HepG2 (cell line): ENCODE data around the gene RETREG2. TPM values are rescaled to one million over a fixed set of nuclear protein-coding genes. Genes with fewer than 3 reads are reported as not detected.

Source experiments
- BCL3 ChIP-seq: sonication (generic); formaldehyde crosslinking; IDR thresholded peaks from 2 replicates; pipeline ENCODE4 v1.5.1; 2020; ENCODE audit warnings: mild to moderate bottlenecking, missing genetic modification reagents, moderate library complexity
- CREB1 ChIP-seq, 2 experiments: fragments of 450-650 bp in 1 of 2; IDR thresholded peaks; 2 replicates each; pipeline ENCODE4 v1.6.1; 2016 to 2017; ENCODE audit warnings: control low read depth in 1 of 2, mild to moderate bottlenecking in 1 of 2, missing compliant biosample characterization in 1 of 2, missing genetic modification characterization in 1 of 2
- EED ChIP-seq: sonication (generic); formaldehyde crosslinking; IDR thresholded peaks from 2 replicates; pipeline ENCODE4 v1.5.0; 2020; ENCODE audit warnings: mild to moderate bottlenecking, missing genetic modification reagents
- IKZF4 ChIP-seq: sonication (generic); formaldehyde crosslinking; IDR thresholded peaks from 2 replicates; pipeline ENCODE4 v1.5.1; 2020; ENCODE audit warnings: borderline replicate concordance, mild to moderate bottlenecking, low read depth, missing genetic modification reagents; ENCODE audit errors: not compliant biosample characterization
- KDM4B ChIP-seq: sonication (generic); formaldehyde crosslinking; IDR thresholded peaks from 2 replicates; pipeline ENCODE4 v1.4.0; 2020; ENCODE audit warnings: missing genetic modification reagents
- KLF6 ChIP-seq: IDR thresholded peaks from 2 replicates; pipeline ENCODE4 v1.8.0; 2016; ENCODE audit warnings: missing biosample characterization, missing genetic modification reagents
- MAX ChIP-seq: IDR thresholded peaks from 2 replicates; pipeline ENCODE4 v1.6.1; 2012; ENCODE audit warnings: inconsistent platforms
- MED8 ChIP-seq: sonication (generic); formaldehyde crosslinking; IDR thresholded peaks from 2 replicates; pipeline ENCODE4 v1.8.1; 2023; ENCODE audit warnings: mild to moderate bottlenecking, missing genetic modification reagents; ENCODE audit not compliant: insufficient replicate concordance
- MIER3 ChIP-seq: IDR thresholded peaks from 2 replicates; pipeline ENCODE4 v1.6.1; 2016; ENCODE audit warnings: missing compliant biosample characterization, borderline replicate concordance
- NFKB2 ChIP-seq: sonication (generic); formaldehyde crosslinking; IDR thresholded peaks from 2 replicates; pipeline ENCODE4 v1.4.0; 2020; ENCODE audit warnings: missing genetic modification reagents, borderline replicate concordance
- PATZ1 ChIP-seq: sonication (generic); formaldehyde crosslinking; IDR thresholded peaks from 2 replicates; pipeline ENCODE4 v1.4.0; 2020; ENCODE audit warnings: missing genetic modification reagents
- PREB ChIP-seq: sonication (generic); formaldehyde crosslinking; IDR thresholded peaks from 2 replicates; pipeline ENCODE4 v1.4.0; 2020; ENCODE audit warnings: missing genetic modification reagents
- SMAD1 ChIP-seq: sonication (generic); formaldehyde crosslinking; IDR thresholded peaks from 2 replicates; pipeline ENCODE4 v1.4.0; 2020; ENCODE audit warnings: missing genetic modification reagents, low read depth, mild to moderate bottlenecking, borderline replicate concordance
- YEATS2 ChIP-seq: sonication (generic); formaldehyde crosslinking; IDR thresholded peaks from 2 replicates; pipeline ENCODE4 v1.4.0; 2020; ENCODE audit warnings: missing genetic modification reagents, borderline replicate concordance
- ZBTB4 ChIP-seq: sonication (generic); formaldehyde crosslinking; IDR thresholded peaks from 2 replicates; pipeline ENCODE4 v1.4.0; 2020; ENCODE audit warnings: missing genetic modification reagents, mild to moderate bottlenecking, borderline replicate concordance
- ZBTB42 ChIP-seq: sonication (generic); formaldehyde crosslinking; IDR thresholded peaks from 2 replicates; pipeline ENCODE4 v1.5.0; 2020; ENCODE audit warnings: mild to moderate bottlenecking, missing genetic modification reagents
- ZNF333 ChIP-seq: sonication (generic); formaldehyde crosslinking; IDR thresholded peaks from 2 replicates; pipeline ENCODE4 v1.4.0; 2020; ENCODE audit warnings: mild to moderate bottlenecking, missing genetic modification reagents, borderline replicate concordance
- ZNF496 ChIP-seq: sonication (generic); formaldehyde crosslinking; IDR thresholded peaks from 2 replicates; pipeline ENCODE4 v1.8.1; 2023; ENCODE audit warnings: mild to moderate bottlenecking, moderate library complexity, missing genetic modification reagents; ENCODE audit not compliant: insufficient replicate concordance
- ZNF747 ChIP-seq: sonication (generic); formaldehyde crosslinking; IDR thresholded peaks from 2 replicates; pipeline ENCODE4 v1.8.1; 2023; ENCODE audit warnings: missing genetic modification reagents, mild to moderate bottlenecking, borderline replicate concordance
- ZNF772 ChIP-seq: sonication (generic); formaldehyde crosslinking; IDR thresholded peaks from 2 replicates; pipeline ENCODE4 v1.5.0; 2020; ENCODE audit warnings: mild to moderate bottlenecking, missing genetic modification reagents
- ZNF776 ChIP-seq: sonication (generic); formaldehyde crosslinking; IDR thresholded peaks from 2 replicates; pipeline ENCODE4 v1.4.0; 2020; ENCODE audit warnings: mild to moderate bottlenecking, missing genetic modification reagents
- ZSCAN29 ChIP-seq: sonication (generic); formaldehyde crosslinking; conservative IDR thresholded peaks from 2 replicates; pipeline ENCODE4 v1.4.0; 2020; ENCODE audit warnings: mild to moderate bottlenecking, missing genetic modification reagents
- polyA plus RNA-seq, 8 experiments: library from polyadenylated mRNA; depleted of rRNA in 3 of 8; stranded (reverse) in 7 of 8; unstranded in 1 of 8; fragments of >200 nt; fragmentation: Illumina TruSeq in 4 of 8; extraction: Trizol in 4 of 8; gene quantifications; 2 replicates each; pipeline versions ENCODE4 v1.2.1 to v1.2.3, GENCODE V29; 2011 to 2016; ENCODE audit warnings: low read depth in 4 of 8, missing spikeins in 1 of 8, mixed read lengths in 1 of 8; ENCODE audit not compliant: insufficient read depth in 1 of 8
- total RNA-seq, 5 experiments: library from RNA; depleted of rRNA; stranded (reverse); fragments of >200 nt; fragmentation: Illumina TruSeq; extraction: Trizol; gene quantifications; 2 replicates each; pipeline ENCODE4 v1.2.3, GENCODE V29; 2016; ENCODE audit warnings: low read depth in 1 of 5

Gene RETREG2
- total and polyA plus RNA-seq, 2 of the 13 experiments (the other 11 are each of a cell fraction or from before 2014, with no cell fraction given), result 86.0 to 134 TPM

- TF ChIP-seq PREB (CRISPR knock-in tag) (no peak), SMAD1 (no peak), ZNF747 (CRISPR knock-in tag) (no peak; the same call in 1 of the 2 replicates), EED (CRISPR knock-in tag) (0 out of 2 replicates have a peak, but pooled peaks have one; percentile 5), BCL3 (CRISPR knock-in tag) (no peak), MIER3 (no peak), ZNF772 (no peak), KDM4B (no peak), ZNF333 (CRISPR knock-in tag) (no peak), ZNF496 (no peak), CREB1 (IDR thresholded peaks at IDR 0.05) (no peak), CREB1 (CRISPR knock-in tag; IDR thresholded peaks at IDR 0.05) (no peak), YEATS2 (CRISPR knock-in tag) (0 out of 2 replicates have a peak, but pooled peaks have one; percentile 6), ZBTB4 (CRISPR knock-in tag) (0 out of 2 replicates have a peak, but pooled peaks have one; percentile 21), ZBTB42 (0 out of 2 replicates have a peak, but pooled peaks have one; percentile 11), ZNF776 (CRISPR knock-in tag) (no peak), IKZF4 (CRISPR knock-in tag) (peak; percentile 17), KLF6 (CRISPR knock-in tag) (no peak), ZSCAN29 (no peak), NFKB2 (CRISPR knock-in tag) (peak; percentile 52; the same call in 1 of the 2 replicates), MAX (peak; percentile 79), MED8 (CRISPR knock-in tag) (no peak), PATZ1 (CRISPR knock-in tag) (0 out of 2 replicates have a peak, but pooled peaks have one; percentile 10)
These were observed 52.0 kb downstream of the RETREG2 start (continued) for GRCh38 chr2:219230059-219230540.
